Measurements from ENCODE around the gene E2F6.

- TF ChIP-seq ZBTB33 (CRISPR knock-in tag; IDR thresholded peaks at IDR 0.05) = peak; percentile 94
- no peak for TF ChIP-seq ZC3H4 (CRISPR knock-in tag; IDR thresholded peaks at IDR 0.05; ENCODE audit: borderline replicate concordance)
- TF ChIP-seq POLR2AphosphoS5 (IDR thresholded peaks at IDR 0.05; ENCODE audit: control insufficient read depth, insufficient read depth, low read depth, low read length) = peak; percentile 42; the same call in 1 of the 2 replicates
- TF ChIP-seq CTCF (IDR thresholded peaks at IDR 0.05 in 2 of 3, conservative IDR thresholded peaks at IDR 0.05 in 1 of 3; ENCODE audit: insufficient read depth in 2 of 3, low read depth in 1 of 3, low read length in 3 of 3) = no peak
- peak; percentile 81; the same call in 1 of the 2 replicates for TF ChIP-seq NR2C2 (CRISPR knock-in tag; IDR thresholded peaks at IDR 0.05)
- TF ChIP-seq NR2C2 (tag; IDR thresholded peaks at IDR 0.05) = peak; percentile 39; the same call in 1 of the 2 replicates
- peak; percentile 71 for TF ChIP-seq RAD51 (IDR thresholded peaks at IDR 0.05; ENCODE audit: borderline replicate concordance, low read depth)
- peak; percentile 30; the same call in 1 of the 2 replicates for TF ChIP-seq EP300 (IDR thresholded peaks at IDR 0.05; ENCODE audit: low read length)
- peak; percentile 69 for TF ChIP-seq POLR2A (conservative IDR thresholded peaks at IDR 0.05)
- TF ChIP-seq SRF (CRISPR knock-in tag; IDR thresholded peaks at IDR 0.05) = no peak
- TF ChIP-seq PHF21A (IDR thresholded peaks at IDR 0.05; ENCODE audit: borderline replicate concordance, low read depth) = 0 out of 2 replicates have a peak, but pooled peaks have one; percentile 34
- TF ChIP-seq CREM (IDR thresholded peaks at IDR 0.05; ENCODE audit: low read depth) = peak; percentile 64
- TF ChIP-seq ZNF551 (CRISPR knock-in tag; IDR thresholded peaks at IDR 0.05) = no peak
These were observed at the start of gene E2F6 for GRCh38 chr2:11465485-11466306.

All from K562 (cell line).